GM12878 (cell line): Measurements from ENCODE around the gene NFATC3. TPM values are rescaled to one million over a fixed set of nuclear protein-coding genes. Genes with fewer than 3 reads are reported as not detected.
A peak's percentile ranks its signal among the peaks of the same experiment; 100 is the strongest.

Source experiments
- ATAC-seq: fragments of 200-7000 bp; cut with Tn5 transposase; 3 replicates; pipeline ENCODE4 v1.9.1; 2020; ENCODE audit warnings: mild to moderate bottlenecking, moderate library complexity
- BruUV-seq: library from RNA; stranded (reverse); fragments of 400-500 nt; replicated peaks from 2 replicates; lab custom pipeline; 2021; lab: Mats Ljungman, UMichigan
- CTCF ChIA-PET: fragments of 300-600 bp; sonication (Branson Sonifier 250); formaldehyde crosslinking; extraction: SDS; loops from one replicate; lab custom pipeline; 2021; ENCODE audit warnings: inconsistent platforms; lab: Yijun Ruan, JAX
- POLR2A ChIA-PET: fragments of 350-600 bp; formaldehyde crosslinking; extraction: SDS; loops from one replicate; lab custom pipeline; 2021; ENCODE audit warnings: inconsistent platforms; lab: Charles Lee
- RAD21 ChIA-PET: fragments of 300-600 bp; sonication (Branson Sonifier 250); formaldehyde crosslinking; loops from one replicate; lab custom pipeline; 2023; ENCODE audit warnings: antibody characterized with exemption; ENCODE audit not compliant: unreplicated experiment; lab: Charles Lee
- SMC1A ChIA-PET: fragments of 300-600 bp; sonication (Branson Sonifier 250); formaldehyde crosslinking; loops from one replicate; lab custom pipeline; 2023; ENCODE audit not compliant: unreplicated experiment, uncharacterized antibody; lab: Charles Lee
- DNase-seq: peaks from one replicate; pipeline ENCODE4 v3.0.0-alpha.2; 2011; ENCODE audit warnings: low read depth, low spot score
- FAIRE-seq: peaks from 3 replicates; lab custom pipeline; 2011; peaks lifted over from hg19 to GRCh38; lab: Jason Lieb, UNC
- H2AFZ ChIP-seq: 2 replicates; pipeline ENCODE4 v1.6.0; 2011; ENCODE audit warnings: low read depth, low read length, control low read depth; ENCODE audit not compliant: control insufficient read depth
- H3K27ac ChIP-seq: 2 replicates; pipeline ENCODE4 v1.5.1; 2011; ENCODE audit warnings: control low read depth; ENCODE audit not compliant: control insufficient read depth, insufficient read depth
- H3K27me3 ChIP-seq, 2 experiments: replicated peaks in 1 of 2; 2 replicates each; pipeline versions ENCODE4 v1.6.0 to v1.6.1; 2011; ENCODE audit warnings: low read length in 1 of 2; ENCODE audit not compliant: control insufficient read depth in 2 of 2, insufficient read depth in 2 of 2
- H3K36me3 ChIP-seq, 2 experiments: 2 replicates each; pipeline ENCODE4 v1.5.1; 2011; ENCODE audit warnings: low read length in 1 of 2; ENCODE audit not compliant: control insufficient read depth in 2 of 2, insufficient read depth in 2 of 2
- H3K4me1 ChIP-seq: 2 replicates; pipeline ENCODE4 v1.6.1; 2011; ENCODE audit warnings: mild to moderate bottlenecking, low read length, moderate library complexity, mixed read lengths; ENCODE audit not compliant: control insufficient read depth, insufficient read depth
- H3K4me2 ChIP-seq: 2 replicates; pipeline ENCODE4 v1.6.0; 2011; ENCODE audit warnings: control low read depth; ENCODE audit not compliant: control insufficient read depth, insufficient read depth
- H3K4me3 ChIP-seq: fragments of 200-600 bp; sonication (generic); 2 replicates; pipeline ENCODE4 v1.5.1; 2016
- H3K79me2 ChIP-seq: 2 replicates; pipeline ENCODE4 v1.6.0; 2011; ENCODE audit warnings: low read length; ENCODE audit not compliant: control insufficient read depth, insufficient read depth
- H3K9ac ChIP-seq: 2 replicates; pipeline ENCODE4 v1.8.0; 2011; ENCODE audit warnings: low read length, control low read depth, mixed read lengths; ENCODE audit not compliant: control insufficient read depth, insufficient read depth
- H3K9me3 ChIP-seq: replicated peaks from 3 replicates; pipeline ENCODE4 v1.5.1; 2011; ENCODE audit warnings: mild to moderate bottlenecking, low read length; ENCODE audit not compliant: control insufficient read depth, insufficient read depth
- H4K20me1 ChIP-seq: 2 replicates; pipeline ENCODE4 v1.6.0; 2011; ENCODE audit not compliant: control insufficient read depth, insufficient read depth
- ATF7 ChIP-seq: fragments of 450-650 bp; IDR thresholded peaks from 2 replicates; pipeline ENCODE4 v1.6.1; 2016; ENCODE audit warnings: low read depth, mild to moderate bottlenecking
- BHLHE40 ChIP-seq, 2 experiments: fragments of 450-650 bp in 1 of 2; IDR thresholded peaks; 2 replicates each; pipeline ENCODE4 v1.6.1; 2011 to 2017; ENCODE audit warnings: low read depth in 2 of 2, borderline replicate concordance in 1 of 2, improper control_type of control experiment in 1 of 2, low read length in 1 of 2, mild to moderate bottlenecking in 1 of 2
- GABPA ChIP-seq: IDR thresholded peaks from 2 replicates; pipeline ENCODE4 v1.6.1; 2014; ENCODE audit warnings: antibody characterized with exemption, low read depth, mild to moderate bottlenecking, inconsistent platforms
- KAT2A ChIP-seq: conservative IDR thresholded peaks from 2 replicates; pipeline ENCODE4 v1.6.1; 2011; ENCODE audit warnings: low read depth, low read length; ENCODE audit not compliant: control insufficient read depth
- MTA2 ChIP-seq: fragments of 450-650 bp; IDR thresholded peaks from 2 replicates; pipeline ENCODE4 v1.6.1; 2016; ENCODE audit warnings: low read depth, mild to moderate bottlenecking, moderate library complexity
- NBN ChIP-seq: fragments of 450-650 bp; IDR thresholded peaks from 2 replicates; pipeline ENCODE4 v1.6.1; 2016
- NFYA ChIP-seq: IDR thresholded peaks from 2 replicates; pipeline ENCODE4 v1.6.1; 2011; ENCODE audit warnings: low read depth, mild to moderate bottlenecking, low read length, improper control_type of control experiment, borderline replicate concordance
- NR2C2 ChIP-seq: IDR thresholded peaks from 2 replicates; pipeline ENCODE4 v1.6.1; 2011; ENCODE audit warnings: borderline replicate concordance, low read depth; ENCODE audit not compliant: control insufficient read depth, insufficient read length
- RAD21 ChIP-seq: IDR thresholded peaks from 2 replicates; pipeline ENCODE4 v1.6.1; 2011; ENCODE audit warnings: mild to moderate bottlenecking, low read depth, low read length, moderate library complexity; ENCODE audit not compliant: insufficient read depth
- RCOR1 ChIP-seq: conservative IDR thresholded peaks from 2 replicates; pipeline ENCODE4 v1.6.1; 2012; ENCODE audit warnings: low read depth, low read length, improper control_type of control experiment
- SIX5 ChIP-seq: IDR thresholded peaks from 2 replicates; pipeline ENCODE4 v1.6.1; 2011; ENCODE audit warnings: mild to moderate bottlenecking, low read depth, low read length, moderate library complexity; ENCODE audit not compliant: severe bottlenecking
- SP1 ChIP-seq: IDR thresholded peaks from one replicate; pipeline ENCODE4 v1.6.1; 2011; ENCODE audit warnings: low read depth, low read length
- TCF7 ChIP-seq: IDR thresholded peaks from 2 replicates; pipeline ENCODE4 v1.6.1; 2014; ENCODE audit warnings: antibody characterized with exemption, borderline replicate concordance
- ZNF592 ChIP-seq: fragments of 450-650 bp; IDR thresholded peaks from 2 replicates; pipeline ENCODE4 v1.6.1; 2017; ENCODE audit warnings: mild to moderate bottlenecking, moderate library complexity
- WGBS: methylation state at CpG from one replicate; pipeline ENCODE4 v1.1.6; 2016; ENCODE audit warnings: low lambda C conversion rate; ENCODE audit not compliant: insufficient replicate concordance, insufficient coverage; ENCODE audit errors: missing lambda C conversion rate; 5-methylcytosine and 5-hydroxymethylcytosine counted together
- in situ Hi-C: fragments of 300-500 bp; cut with MboI; formaldehyde crosslinking; loops from 9 replicates; pipeline ENCODE4 v1.14.3; 2018; ENCODE audit warnings: mixed read lengths
- intact Hi-C: fragments of 100-400 bp; cut with micrococcal nuclease; formaldehyde crosslinking; loops from one replicate; pipeline ENCODE4 v1.14.2; 2022; ENCODE audit not compliant: unreplicated experiment
- polyA plus RNA-seq, 11 experiments: library from polyadenylated mRNA; depleted of rRNA in 4 of 11; unstranded in 6 of 11; stranded (reverse) in 5 of 11; fragments of >200 nt; fragmentation: Nextera tagmentation in 4 of 11; fragmentation: Illumina TruSeq in 1 of 11; extraction: Ambion mirVana in 4 of 11; extraction: Trizol in 1 of 11; gene quantifications; 1 replicate in 1 of 11; 2 replicates in 10 of 11; pipeline versions ENCODE4 v1.2.1 to v1.2.3, GENCODE V29; 2011 to 2016; ENCODE audit warnings: inconsistent platforms in 2 of 11, missing spikeins in 2 of 11, low read depth in 1 of 11
- total RNA-seq, 4 experiments: library from RNA; depleted of rRNA in 3 of 4; stranded (reverse); fragments of >200 nt in 3 of 4; fragmentation: Illumina TruSeq in 1 of 4; extraction: Trizol in 1 of 4; gene quantifications; 2 replicates each; pipeline versions ENCODE4 v1.2.1 to v1.2.3, GENCODE V29; 2013 to 2021

The NFATC3 gene
- total and polyA plus RNA-seq, 10 of the 15 experiments (the other 5 are each of a cell fraction or from before 2014, with no cell fraction given) = 4.2 to 37.6 (median 24.9) TPM

- H3K36me3 ChIP-seq = peaks cover 2 to 17% of the 10 kb centered on the region in 2 experiments; a peak in 3 of 4 replicates
- POLR2A ChIA-PET = interaction anchor here (0.5 kb wide), 1 partner anchor 53 kb away, joined by 7 read pairs; no protein-coding TSS in a partner anchor
- no peak overlapping the region for H2AFZ ChIP-seq
- in situ Hi-C loops = no loop called here
- no peak overlapping the region for H3K4me3 ChIP-seq
- no peak overlapping the region for H3K27ac ChIP-seq
- H4K20me1 ChIP-seq = no peaks in the 10 kb centered on the region
- ATAC-seq (no peak), FAIRE-seq (no peak), DNase-seq (no peak)
- CTCF ChIA-PET = no interaction called here
- SMC1A ChIA-PET = interaction anchor here (0.7 kb wide), 1 partner anchor 330 kb away, joined by 3 read pairs; no protein-coding TSS in a partner anchor
- 97% methylated on average over 2 of the region's 2 CpGs for WGBS
- H3K27me3 ChIP-seq = no peaks in the 10 kb centered on the region
- BruUV-seq = TSS peak; percentile 49
- H3K9ac ChIP-seq = no peak overlapping the region
- intact Hi-C loops = no loop called here
- RAD21 ChIA-PET = no interaction called here
- H3K79me2 ChIP-seq = no peaks in the 10 kb centered on the region
- TF ChIP-seq NBN = no peak
- TF ChIP-seq BHLHE40 (IDR thresholded peaks at IDR 0.05; ENCODE audit: borderline replicate concordance in 1 of 2, low read depth in 2 of 2, low read length in 1 of 2) = no peak
- no peaks in the 10 kb centered on the region for H3K9me3 ChIP-seq
- no peaks in the 10 kb centered on the region for H3K4me1 ChIP-seq
- H3K4me2 ChIP-seq = no peak overlapping the region
Observed at GRCh38 chr16:68190736-68191510, 105.8 kb downstream of the NFATC3 start.

GRCh38 chr16:68194251-68194650 is 109.1 kb downstream of the NFATC3 start:
- Histone ChIP-seq H3K4me2 (no peak overlapping the region), H3K9ac (no peak overlapping the region), H3K27ac (no peak overlapping the region), H3K79me2 (no peaks in the 10 kb centered on the region), H3K9me3 (no peaks in the 10 kb centered on the region), H3K27me3 (no peaks in the 10 kb centered on the region), H4K20me1 (no peaks in the 10 kb centered on the region), H3K36me3 (peaks cover 2 to 8% of the 10 kb centered on the region in 2 experiments; a peak in 3 of 4 replicates), H2AFZ (no peak overlapping the region), H3K4me1 (no peaks in the 10 kb centered on the region), H3K4me3 (no peak overlapping the region)
- ChIA-PET RAD21 (no interaction called here), SMC1A (no interaction called here), CTCF (no interaction called here), POLR2A (no interaction called here)
- FAIRE-seq = no peak
- 80% methylated on average over 3 of the region's 3 CpGs for WGBS
- in situ Hi-C loops = no loop called here
- intact Hi-C loops = no loop called here
- BruUV-seq = no TSS peak
- DNase-seq = no peak
- ATAC-seq = no peak
- no peak for TF ChIP-seq RCOR1
- no peak for TF ChIP-seq GABPA
- no peak for TF ChIP-seq KAT2A
- no peak for TF ChIP-seq RAD21
- no peak for TF ChIP-seq ATF7
- TF ChIP-seq ZNF592 = no peak
- TF ChIP-seq SIX5 = no peak
- no peak for TF ChIP-seq SP1
- TF ChIP-seq TCF7 = no peak
- no peak for TF ChIP-seq NR2C2
- no peak for TF ChIP-seq NFYA
- no peak for TF ChIP-seq MTA2
